ENCODE data around the gene CORO1C. TPM values are rescaled to one million over a fixed set of nuclear protein-coding genes. Genes with fewer than 3 reads are reported as not detected.

CORO1C gene
- total and polyA plus RNA-seq, 9 of the 15 experiments (the other 6 are each of a cell fraction or from before 2014, with no cell fraction given): 55.2 to 280 (median 150) TPM

- TF ChIP-seq RAD21 (CRISPR knock-in tag; conservative IDR thresholded peaks at IDR 0.05 in 1 of 2, IDR thresholded peaks at IDR 0.05 in 1 of 2): peak in 1 of 2 experiments; percentile 36; a peak in 1 of 4 replicates
- TF ChIP-seq PHB2 (IDR thresholded peaks at IDR 0.05; ENCODE audit: low read depth): no peak
- no peak for TF ChIP-seq RNF219 (CRISPR knock-in tag; IDR thresholded peaks at IDR 0.05)
- TF ChIP-seq JUND (IDR thresholded peaks at IDR 0.05; ENCODE audit: borderline replicate concordance, low read depth, low read length): peak; percentile 91
- peak; percentile 84 for TF ChIP-seq JUND (tag; IDR thresholded peaks at IDR 0.05; ENCODE audit: borderline replicate concordance, low read depth, low read length)
- TF ChIP-seq NFYB (IDR thresholded peaks at IDR 0.05; ENCODE audit: extremely low read depth, insufficient read length): peak; percentile 16
- TF ChIP-seq HBP1 (CRISPR knock-in tag; IDR thresholded peaks at IDR 0.05): 0 out of 2 replicates have a peak, but pooled peaks have one; percentile 46
- peak; percentile 73 for TF ChIP-seq RBFOX2 (IDR thresholded peaks at IDR 0.05; ENCODE audit: low read depth, low read length)
- peak; percentile 96 for TF ChIP-seq FOSL1 (tag; conservative IDR thresholded peaks at IDR 0.05)
- TF ChIP-seq NFRKB (IDR thresholded peaks at IDR 0.05; ENCODE audit: low read depth): peak; percentile 91
- TF ChIP-seq RAD51 (IDR thresholded peaks at IDR 0.05; ENCODE audit: borderline replicate concordance, low read depth): no peak; the same call in 1 of the 2 replicates
- TF ChIP-seq HIVEP1 (CRISPR knock-in tag; IDR thresholded peaks at IDR 0.05): peak; percentile 35; the same call in 1 of the 2 replicates
- TF ChIP-seq TAF1 (IDR thresholded peaks at IDR 0.05; ENCODE audit: control insufficient read depth, extremely low read depth, insufficient read depth, low read length, severe bottlenecking): peak; percentile 50
- no peak for TF ChIP-seq TCFL5 (CRISPR knock-in tag; conservative IDR thresholded peaks at IDR 0.05)
- peak; percentile 56; the same call in 1 of the 2 replicates for TF ChIP-seq BCL6 (CRISPR knock-in tag; IDR thresholded peaks at IDR 0.05)
- no peak for TF ChIP-seq POU5F1 (IDR thresholded peaks at IDR 0.05; ENCODE audit: borderline replicate concordance, low read depth, low read length, partially characterized antibody)
- no peak for TF ChIP-seq FOXA1 (IDR thresholded peaks at IDR 0.05; ENCODE audit: borderline replicate concordance)
- TF ChIP-seq DPF2 (IDR thresholded peaks at IDR 0.05): peak; percentile 92
- TF ChIP-seq TAF9B (IDR thresholded peaks at IDR 0.05; ENCODE audit: partially characterized antibody): peak; percentile 72
- TF ChIP-seq THRB (CRISPR knock-in tag; conservative IDR thresholded peaks at IDR 0.05): no peak
- no peak for TF ChIP-seq ESRRB (CRISPR knock-in tag; IDR thresholded peaks at IDR 0.05; ENCODE audit: borderline replicate concordance)
- TF ChIP-seq FOXJ3 (CRISPR knock-in tag; IDR thresholded peaks at IDR 0.05): no peak
- TF ChIP-seq ZNF354B (CRISPR knock-in tag; IDR thresholded peaks at IDR 0.05): 0 out of 2 replicates have a peak, but pooled peaks have one; percentile 11
Observed at GRCh38 chr12:108691175-108691997, 39.9 kb downstream of the CORO1C start (continued).
